DND-41 (cell line): ENCODE data around the gene GRAMD2A.

ENCODE experiments used
- ATAC-seq: fragments of 200-7000 bp; cut with Tn5 transposase; 3 replicates; pipeline ENCODE4 v1.9.1; 2021; ENCODE audit warnings: low read depth; ENCODE audit not compliant: insufficient read depth
- DNase-seq: peaks from one replicate; pipeline ENCODE4 v3.0.0-alpha.2; 2020
- H2AFZ ChIP-seq: 2 replicates; pipeline ENCODE4 v1.6.0; 2012; ENCODE audit warnings: low read depth, low read length
- H3K27ac ChIP-seq: 2 replicates; pipeline ENCODE4 v1.5.1; 2012; ENCODE audit warnings: low read length, inconsistent platforms
- H3K27me3 ChIP-seq: fragments of 200-600 bp; sonication (generic); 2 replicates; pipeline ENCODE4 v1.6.0; 2012; ENCODE audit warnings: low read length, mild to moderate bottlenecking, inconsistent platforms; ENCODE audit not compliant: insufficient read depth, poor library complexity
- H3K36me3 ChIP-seq: 2 replicates; pipeline ENCODE4 v1.5.1; 2012; ENCODE audit warnings: low read length, inconsistent platforms; ENCODE audit not compliant: insufficient read depth
- H3K4me1 ChIP-seq: 2 replicates; pipeline ENCODE4 v1.5.1; 2012; ENCODE audit warnings: mild to moderate bottlenecking, low read length; ENCODE audit not compliant: insufficient read depth
- H3K4me2 ChIP-seq: 2 replicates; pipeline ENCODE4 v1.6.0; 2012; ENCODE audit warnings: mild to moderate bottlenecking, moderate library complexity, low read length, inconsistent platforms; ENCODE audit not compliant: insufficient read depth
- H3K4me3 ChIP-seq, 2 experiments: fragments of 200-600 bp in 1 of 2; shearing (Covaris generic) in 1 of 2; 2 replicates each; pipeline ENCODE4 v1.5.1; 2012 to 2016; ENCODE audit warnings: inconsistent platforms in 2 of 2, low read length in 2 of 2, mild to moderate bottlenecking in 2 of 2, low read depth in 1 of 2, moderate library complexity in 1 of 2
- H3K79me2 ChIP-seq: 2 replicates; pipeline ENCODE4 v1.6.0; 2012; ENCODE audit warnings: low read length, inconsistent platforms; ENCODE audit not compliant: insufficient read depth
- H3K9ac ChIP-seq: 2 replicates; pipeline ENCODE4 v1.6.0; 2012; ENCODE audit warnings: low read depth, mild to moderate bottlenecking, inconsistent platforms, low read length, moderate library complexity
- H3K9me3 ChIP-seq: 2 replicates; pipeline ENCODE4 v1.5.1; 2012; ENCODE audit warnings: low read length, moderate library complexity, mild to moderate bottlenecking, inconsistent platforms; ENCODE audit not compliant: insufficient read depth, severe bottlenecking
- H4K20me1 ChIP-seq: 2 replicates; pipeline ENCODE4 v1.6.0; 2012; ENCODE audit warnings: low read length; ENCODE audit not compliant: insufficient read depth
- EZH2 ChIP-seq: IDR thresholded peaks from 3 replicates; pipeline ENCODE4 v1.6.1; 2012; ENCODE audit warnings: borderline replicate concordance, low read depth, mild to moderate bottlenecking, moderate library complexity, low read length, inconsistent platforms; ENCODE audit not compliant: severe bottlenecking
- TF ChIP-seq, protein P1 (sequence below): IDR thresholded peaks from 2 replicates; pipeline ENCODE4 v1.5.1; 2012; ENCODE audit warnings: borderline replicate concordance, low read length, moderate library complexity, mild to moderate bottlenecking; ENCODE audit not compliant: poor library complexity, severe bottlenecking; ENCODE audit errors: extremely low read depth

Gene GRAMD2A

DNA sequence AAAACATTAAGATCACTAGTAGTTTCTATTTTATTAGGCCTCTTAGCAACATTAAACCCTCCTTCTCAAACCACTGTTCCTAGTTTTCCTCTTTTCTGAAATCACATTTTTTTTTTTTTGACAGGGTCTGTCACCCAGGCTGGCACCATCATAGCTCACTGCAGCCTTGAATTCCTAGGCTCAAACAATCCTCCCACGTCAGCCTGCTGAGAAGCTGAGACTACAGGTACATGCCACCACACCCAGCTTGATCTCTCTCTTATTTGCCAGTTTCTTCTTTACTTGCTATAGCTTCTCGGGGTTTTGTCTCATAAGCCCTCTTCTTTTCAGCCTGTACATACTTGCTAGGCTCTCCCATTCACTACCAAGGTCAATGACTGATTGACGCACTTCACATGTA lies 51.4 kb downstream of the GRAMD2A start:
- no peak overlapping the region for H3K4me3 ChIP-seq
- no peaks in the 10 kb centered on the region for H3K4me1 ChIP-seq
- no peak for DNase-seq
- H3K9ac ChIP-seq, result no peak overlapping the region
- no peaks in the 10 kb centered on the region for H3K36me3 ChIP-seq
- H3K27me3 ChIP-seq, result no peaks in the 10 kb centered on the region
- no peak overlapping the region for H3K4me2 ChIP-seq
- H3K79me2 ChIP-seq, result no peaks in the 10 kb centered on the region
- H3K27ac ChIP-seq, result no peak overlapping the region
- no peaks in the 10 kb centered on the region for H4K20me1 ChIP-seq
- no peak for ATAC-seq
- TF ChIP-seq, protein P1, sequence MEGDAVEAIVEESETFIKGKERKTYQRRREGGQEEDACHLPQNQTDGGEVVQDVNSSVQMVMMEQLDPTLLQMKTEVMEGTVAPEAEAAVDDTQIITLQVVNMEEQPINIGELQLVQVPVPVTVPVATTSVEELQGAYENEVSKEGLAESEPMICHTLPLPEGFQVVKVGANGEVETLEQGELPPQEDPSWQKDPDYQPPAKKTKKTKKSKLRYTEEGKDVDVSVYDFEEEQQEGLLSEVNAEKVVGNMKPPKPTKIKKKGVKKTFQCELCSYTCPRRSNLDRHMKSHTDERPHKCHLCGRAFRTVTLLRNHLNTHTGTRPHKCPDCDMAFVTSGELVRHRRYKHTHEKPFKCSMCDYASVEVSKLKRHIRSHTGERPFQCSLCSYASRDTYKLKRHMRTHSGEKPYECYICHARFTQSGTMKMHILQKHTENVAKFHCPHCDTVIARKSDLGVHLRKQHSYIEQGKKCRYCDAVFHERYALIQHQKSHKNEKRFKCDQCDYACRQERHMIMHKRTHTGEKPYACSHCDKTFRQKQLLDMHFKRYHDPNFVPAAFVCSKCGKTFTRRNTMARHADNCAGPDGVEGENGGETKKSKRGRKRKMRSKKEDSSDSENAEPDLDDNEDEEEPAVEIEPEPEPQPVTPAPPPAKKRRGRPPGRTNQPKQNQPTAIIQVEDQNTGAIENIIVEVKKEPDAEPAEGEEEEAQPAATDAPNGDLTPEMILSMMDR, result no peak
- H3K9me3 ChIP-seq, result no peaks in the 10 kb centered on the region
- H2AFZ ChIP-seq, result no peak overlapping the region

DNA sequence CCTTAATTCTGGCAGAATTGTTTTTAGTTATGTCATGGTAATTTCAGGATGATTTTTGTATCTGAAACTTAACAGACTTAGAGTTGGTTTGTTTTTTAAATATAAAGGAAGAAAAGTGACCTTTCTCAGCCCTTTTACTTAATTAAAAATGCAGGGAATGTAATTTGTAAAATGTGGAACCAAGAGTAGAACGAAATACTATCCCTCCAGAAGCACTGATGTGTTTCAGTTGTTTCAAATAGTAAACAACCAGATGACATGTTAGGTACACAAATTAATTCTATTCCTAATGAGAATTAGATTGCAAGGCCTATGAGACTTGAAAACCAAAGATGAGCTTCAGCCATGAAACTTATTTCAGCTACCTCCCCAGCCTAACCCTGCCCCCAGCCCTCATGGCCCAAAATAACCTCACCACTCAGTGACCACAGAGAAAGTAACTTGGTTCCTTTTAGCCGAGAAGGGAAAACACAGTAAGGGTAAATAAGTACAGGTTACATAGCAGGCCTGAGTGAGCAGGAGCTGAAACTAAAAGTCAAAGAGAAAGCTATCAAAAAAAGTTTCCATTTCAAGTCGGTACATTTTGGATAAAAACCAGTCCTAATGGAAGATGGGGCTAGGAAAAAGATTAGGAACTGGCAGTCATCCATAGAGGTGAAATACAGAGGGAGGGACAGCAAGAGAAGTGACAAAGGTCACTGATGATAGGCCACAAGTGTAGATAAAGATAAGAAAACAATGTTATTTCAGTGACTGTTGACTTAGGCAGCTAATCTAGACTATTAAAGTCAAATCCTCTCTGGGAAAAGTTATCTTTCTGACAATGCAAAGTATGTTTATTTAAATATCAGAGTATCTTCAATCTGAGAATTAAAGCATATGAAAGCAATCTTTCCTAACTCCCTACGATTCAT lies 56.2 kb downstream of the GRAMD2A start:
- Histone ChIP-seq H3K4me2 (no peak overlapping the region), H3K4me3 (no peak overlapping the region), H2AFZ (no peak overlapping the region), H3K27me3 (no peaks in the 10 kb centered on the region), H3K4me1 (no peaks in the 10 kb centered on the region), H3K79me2 (no peaks in the 10 kb centered on the region), H4K20me1 (no peaks in the 10 kb centered on the region), H3K9ac (no peak overlapping the region), H3K9me3 (no peaks in the 10 kb centered on the region), H3K27ac (no peak overlapping the region), H3K36me3 (no peaks in the 10 kb centered on the region)
- DNase-seq, result no peak
- TF ChIP-seq, protein P1, result no peak
- no peak for TF ChIP-seq EZH2
- no peak for ATAC-seq

- no peak overlapping the region for H3K4me3 ChIP-seq
- H3K4me2 ChIP-seq, result no peak overlapping the region
- no peak overlapping the region for H3K9ac ChIP-seq
- no peaks in the 10 kb centered on the region for H4K20me1 ChIP-seq
- H3K9me3 ChIP-seq, result no peaks in the 10 kb centered on the region
- no peak overlapping the region for H3K27ac ChIP-seq
- no peak overlapping the region for H2AFZ ChIP-seq
- DNase-seq, result no peak
- no peaks in the 10 kb centered on the region for H3K27me3 ChIP-seq
- no peak for ATAC-seq
- H3K4me1 ChIP-seq, result no peaks in the 10 kb centered on the region
- H3K79me2 ChIP-seq, result no peaks in the 10 kb centered on the region
- no peaks in the 10 kb centered on the region for H3K36me3 ChIP-seq
- no peak for TF ChIP-seq EZH2
- TF ChIP-seq, protein P1, result no peak
Observed at GRCh38 chr15:72140088-72140487, 57.5 kb downstream of the GRAMD2A start.
